ENCODE data around the gene ANO7.

Gene ANO7

GRCh38 chr2:241258505-241259280 lies 70.2 kb downstream of the ANO7 start:
- H3K9me2 ChIP-seq (replicated peaks; ENCODE audit: control insufficient read depth, low read length): no peaks in the 10 kb centered on the region
- H3K4me1 ChIP-seq (ENCODE audit: control insufficient read depth, low read length): no peaks in the 10 kb centered on the region
- peaks cover 91% of the 10 kb centered on the region for H3K36me3 ChIP-seq (ENCODE audit: control insufficient read depth, low read length)
- no peak overlapping the region for H3K4me2 ChIP-seq (ENCODE audit: low read length)
- no peaks in the 10 kb centered on the region for H4K20me1 ChIP-seq (ENCODE audit: control insufficient read depth, insufficient read depth, low read depth, low read length)
- H3K79me2 ChIP-seq (ENCODE audit: control insufficient read depth, low read length): peaks cover 7% of the 10 kb centered on the region
- H3K4me3 ChIP-seq (ENCODE audit: low read length): no peak overlapping the region
- H3K27me3 ChIP-seq (ENCODE audit: control insufficient read depth, low read length): no peaks in the 10 kb centered on the region
- no peak for TF ChIP-seq EZH2phosphoT487 (IDR thresholded peaks at IDR 0.05; ENCODE audit: borderline replicate concordance, low read length)
- TF ChIP-seq CTCF (IDR thresholded peaks at IDR 0.05; ENCODE audit: low read depth, low read length, poor library complexity, severe bottlenecking): no peak
- no peaks in the 10 kb centered on the region for H3K9me3 ChIP-seq (ENCODE audit: control insufficient read depth, insufficient read depth, low read length)
- no peaks in the 10 kb centered on the region for H3F3A ChIP-seq (ENCODE audit: control insufficient read depth, insufficient read depth)
- no peak overlapping the region for H3K27ac ChIP-seq (ENCODE audit: low read depth, low read length)

- TF ChIP-seq EZH2phosphoT487 (IDR thresholded peaks at IDR 0.05; ENCODE audit: borderline replicate concordance, low read length) (no peak), CTCF (IDR thresholded peaks at IDR 0.05; ENCODE audit: low read depth, low read length, poor library complexity, severe bottlenecking) (no peak)
- Histone ChIP-seq H4K20me1 (ENCODE audit: control insufficient read depth, insufficient read depth, low read depth, low read length) (no peaks in the 10 kb centered on the region), H3K9me2 (replicated peaks; ENCODE audit: control insufficient read depth, low read length) (no peaks in the 10 kb centered on the region), H3K36me3 (ENCODE audit: control insufficient read depth, low read length) (peaks cover 88% of the 10 kb centered on the region), H3K79me2 (ENCODE audit: control insufficient read depth, low read length) (peaks cover 7% of the 10 kb centered on the region), H3F3A (ENCODE audit: control insufficient read depth, insufficient read depth) (no peaks in the 10 kb centered on the region; the same call in 1 of the 2 replicates), H3K27ac (ENCODE audit: low read depth, low read length) (no peak overlapping the region), H3K4me2 (ENCODE audit: low read length) (no peak overlapping the region), H3K4me1 (ENCODE audit: control insufficient read depth, low read length) (no peaks in the 10 kb centered on the region), H3K27me3 (ENCODE audit: control insufficient read depth, low read length) (no peaks in the 10 kb centered on the region), H3K9me3 (ENCODE audit: control insufficient read depth, insufficient read depth, low read length) (no peaks in the 10 kb centered on the region), H3K4me3 (ENCODE audit: low read length) (no peak overlapping the region)
These were observed 72.4 kb downstream of the ANO7 start for GRCh38 chr2:241260911-241261310.

GRCh38 chr2:241261628-241262027 lies 73.2 kb downstream of the ANO7 start:
- no peaks in the 10 kb centered on the region for H3K27me3 ChIP-seq (ENCODE audit: control insufficient read depth, low read length)
- H3F3A ChIP-seq (ENCODE audit: control insufficient read depth, insufficient read depth): no peaks in the 10 kb centered on the region; the same call in 1 of the 2 replicates
- peaks cover 8% of the 10 kb centered on the region for H3K79me2 ChIP-seq (ENCODE audit: control insufficient read depth, low read length)
- no peak overlapping the region for H3K4me2 ChIP-seq (ENCODE audit: low read length)
- H3K9me2 ChIP-seq (replicated peaks; ENCODE audit: control insufficient read depth, low read length): no peaks in the 10 kb centered on the region
- H3K4me3 ChIP-seq (ENCODE audit: low read length): no peak overlapping the region
- H3K9me3 ChIP-seq (ENCODE audit: control insufficient read depth, insufficient read depth, low read length): no peaks in the 10 kb centered on the region
- H4K20me1 ChIP-seq (ENCODE audit: control insufficient read depth, insufficient read depth, low read depth, low read length): no peaks in the 10 kb centered on the region
- no peaks in the 10 kb centered on the region for H3K4me1 ChIP-seq (ENCODE audit: control insufficient read depth, low read length)
- TF ChIP-seq EZH2phosphoT487 (IDR thresholded peaks at IDR 0.05; ENCODE audit: borderline replicate concordance, low read length) (no peak), CTCF (IDR thresholded peaks at IDR 0.05; ENCODE audit: low read depth, low read length, poor library complexity, severe bottlenecking) (no peak)
- H3K27ac ChIP-seq (ENCODE audit: low read depth, low read length): no peak overlapping the region
- peaks cover 88% of the 10 kb centered on the region for H3K36me3 ChIP-seq (ENCODE audit: control insufficient read depth, low read length)

Data from DOHH2 (cell line).